Osteoblast (primary cell): ENCODE measurements around the gene RTP1. TPM values are rescaled to one million over a fixed set of nuclear protein-coding genes. Genes with fewer than 3 reads are reported as not detected.

ENCODE experiments used
- DNase-seq: peaks from one replicate; pipeline ENCODE4 v3.0.0; 2011; ENCODE audit warnings: low spot score, mixed read lengths; ENCODE audit not compliant: insufficient read length; ENCODE audit errors: missing footprints
- H2AFZ ChIP-seq: 2 replicates; pipeline ENCODE4 v1.6.0; 2011; ENCODE audit warnings: mild to moderate bottlenecking, low read length
- H3K27ac ChIP-seq: 2 replicates; pipeline ENCODE4 v1.5.1; 2011; ENCODE audit warnings: mild to moderate bottlenecking, low read depth, low read length, moderate library complexity
- H3K27me3 ChIP-seq: 2 replicates; pipeline ENCODE4 v1.6.0; 2012; ENCODE audit warnings: mild to moderate bottlenecking, control low read depth, inconsistent platforms, low read length, moderate library complexity; ENCODE audit not compliant: insufficient read depth
- H3K36me3 ChIP-seq: 2 replicates; pipeline ENCODE4 v1.5.1; 2011; ENCODE audit warnings: mild to moderate bottlenecking, low read length, control low read depth, moderate library complexity; ENCODE audit not compliant: insufficient read depth
- H3K4me1 ChIP-seq: 2 replicates; pipeline ENCODE4 v1.5.1; 2011; ENCODE audit warnings: mild to moderate bottlenecking, low read length, control low read depth, moderate library complexity; ENCODE audit not compliant: insufficient read depth
- H3K4me2 ChIP-seq: 2 replicates; pipeline ENCODE4 v1.6.0; 2011; ENCODE audit warnings: mild to moderate bottlenecking, low read length; ENCODE audit not compliant: insufficient read depth
- H3K4me3 ChIP-seq: fragments of 200-600 bp; sonication (generic); 3 replicates; pipeline ENCODE4 v1.5.1; 2012; ENCODE audit warnings: mild to moderate bottlenecking, low read length, inconsistent platforms; ENCODE audit not compliant: insufficient read depth
- H3K79me2 ChIP-seq: 2 replicates; pipeline ENCODE4 v1.6.0; 2012; ENCODE audit warnings: mild to moderate bottlenecking, low read length, control low read depth, inconsistent platforms; ENCODE audit not compliant: insufficient read depth
- H3K9me3 ChIP-seq: 2 replicates; pipeline ENCODE4 v1.5.1; 2011; ENCODE audit warnings: low read depth, low read length, control low read depth
- H4K20me1 ChIP-seq: 2 replicates; pipeline ENCODE4 v1.6.0; 2012; ENCODE audit warnings: mild to moderate bottlenecking, low read length, control low read depth; ENCODE audit not compliant: insufficient read depth
- total RNA-seq: library from RNA; depleted of rRNA; stranded (reverse); fragments of >200 nt; gene quantifications from 2 replicates; pipeline ENCODE4 v1.2.3, GENCODE V29; 2012
- TF ChIP-seq, protein P1 (sequence below): IDR thresholded peaks from 2 replicates; pipeline ENCODE4 v1.5.1; 2011; ENCODE audit warnings: mild to moderate bottlenecking, low read depth, low read length, moderate library complexity; ENCODE audit errors: extremely low read depth

The RTP1 gene
- total RNA-seq, 1 donor, result not detected

GRCh38 chr3:187186801-187187421, 10.4 kb upstream of the RTP1 start:
- H4K20me1 ChIP-seq, result no peaks in the 10 kb centered on the region
- H3K36me3 ChIP-seq, result no peaks in the 10 kb centered on the region
- H3K9me3 ChIP-seq, result no peaks in the 10 kb centered on the region
- peak overlapping the region; percentile 22 for H3K4me3 ChIP-seq
- H3K4me2 ChIP-seq, result peak overlapping the region; percentile 37
- peak; percentile 96 for DNase-seq
- H3K27me3 ChIP-seq, result no peaks in the 10 kb centered on the region
- no peak overlapping the region for H2AFZ ChIP-seq
- H3K79me2 ChIP-seq, result no peaks in the 10 kb centered on the region
- TF ChIP-seq, protein P1, sequence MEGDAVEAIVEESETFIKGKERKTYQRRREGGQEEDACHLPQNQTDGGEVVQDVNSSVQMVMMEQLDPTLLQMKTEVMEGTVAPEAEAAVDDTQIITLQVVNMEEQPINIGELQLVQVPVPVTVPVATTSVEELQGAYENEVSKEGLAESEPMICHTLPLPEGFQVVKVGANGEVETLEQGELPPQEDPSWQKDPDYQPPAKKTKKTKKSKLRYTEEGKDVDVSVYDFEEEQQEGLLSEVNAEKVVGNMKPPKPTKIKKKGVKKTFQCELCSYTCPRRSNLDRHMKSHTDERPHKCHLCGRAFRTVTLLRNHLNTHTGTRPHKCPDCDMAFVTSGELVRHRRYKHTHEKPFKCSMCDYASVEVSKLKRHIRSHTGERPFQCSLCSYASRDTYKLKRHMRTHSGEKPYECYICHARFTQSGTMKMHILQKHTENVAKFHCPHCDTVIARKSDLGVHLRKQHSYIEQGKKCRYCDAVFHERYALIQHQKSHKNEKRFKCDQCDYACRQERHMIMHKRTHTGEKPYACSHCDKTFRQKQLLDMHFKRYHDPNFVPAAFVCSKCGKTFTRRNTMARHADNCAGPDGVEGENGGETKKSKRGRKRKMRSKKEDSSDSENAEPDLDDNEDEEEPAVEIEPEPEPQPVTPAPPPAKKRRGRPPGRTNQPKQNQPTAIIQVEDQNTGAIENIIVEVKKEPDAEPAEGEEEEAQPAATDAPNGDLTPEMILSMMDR, result no peak
- peaks cover 23% of the 10 kb centered on the region for H3K4me1 ChIP-seq
- peak overlapping the region; percentile 44 for H3K27ac ChIP-seq

DNA sequence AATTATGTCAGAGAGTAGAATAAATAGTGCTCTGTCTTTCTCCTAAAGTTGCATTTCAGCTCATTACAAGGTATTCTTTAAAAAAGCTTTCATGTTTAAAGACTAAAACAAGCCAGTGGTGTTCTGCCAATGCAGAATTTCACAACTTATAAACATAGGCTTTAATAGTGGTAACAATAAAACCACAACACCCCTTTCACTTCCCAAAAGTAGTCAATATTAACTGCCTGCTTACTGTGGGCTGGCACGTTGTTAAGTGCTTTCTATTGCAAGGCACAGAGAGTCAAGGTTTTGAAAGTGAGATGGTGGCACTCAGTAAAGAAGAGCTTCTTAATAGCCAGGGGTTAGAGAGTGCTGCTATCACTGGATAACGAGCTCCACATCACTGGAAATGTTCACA, 8.4 kb upstream of the RTP1 start:
- TF ChIP-seq, protein P1, result no peak
- Histone ChIP-seq H3K27me3 (no peaks in the 10 kb centered on the region), H3K27ac (no peak overlapping the region), H3K4me2 (no peak overlapping the region), H3K4me3 (no peak overlapping the region), H3K4me1 (peaks cover 17% of the 10 kb centered on the region), H4K20me1 (no peaks in the 10 kb centered on the region), H2AFZ (no peak overlapping the region), H3K36me3 (no peaks in the 10 kb centered on the region), H3K9me3 (no peaks in the 10 kb centered on the region), H3K79me2 (no peaks in the 10 kb centered on the region)
- no peak for DNase-seq

DNA sequence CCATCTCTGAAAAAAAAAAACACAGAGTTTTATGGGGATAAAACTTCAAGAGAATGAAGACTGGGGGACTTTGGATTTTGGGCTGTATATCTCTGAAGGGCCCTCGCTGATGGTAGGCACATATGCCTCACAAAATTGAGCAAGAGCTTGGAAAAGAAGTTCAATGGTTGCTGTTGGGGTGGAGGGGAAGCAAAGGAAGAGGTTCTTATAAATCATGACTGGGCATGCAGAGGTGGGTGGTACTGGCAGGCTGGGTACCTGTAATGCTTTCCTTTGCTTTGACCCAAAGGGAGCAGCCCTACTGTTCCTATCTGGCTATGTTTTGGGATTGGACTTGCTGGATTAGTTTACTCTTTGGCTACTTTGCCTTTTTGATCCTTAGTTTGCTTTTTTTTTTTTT, 6.0 kb upstream of the RTP1 start:
- H3K4me2 ChIP-seq, result no peak overlapping the region
- no peaks in the 10 kb centered on the region for H3K79me2 ChIP-seq
- no peaks in the 10 kb centered on the region for H3K9me3 ChIP-seq
- TF ChIP-seq, protein P1, result no peak
- no peak for DNase-seq
- H3K4me1 ChIP-seq, result peaks cover 22% of the 10 kb centered on the region
- no peaks in the 10 kb centered on the region for H4K20me1 ChIP-seq
- H3K27ac ChIP-seq, result no peak overlapping the region
- H3K4me3 ChIP-seq, result no peak overlapping the region
- H3K27me3 ChIP-seq, result peaks cover 3% of the 10 kb centered on the region
- H3K36me3 ChIP-seq, result no peaks in the 10 kb centered on the region
- no peak overlapping the region for H2AFZ ChIP-seq

GRCh38 chr3:187193181-187193580, 4.1 kb upstream of the RTP1 start:
- Histone ChIP-seq H3K4me2 (no peak overlapping the region), H3K27ac (no peak overlapping the region), H3K27me3 (peaks cover 3% of the 10 kb centered on the region), H3K4me3 (no peak overlapping the region), H2AFZ (no peak overlapping the region), H4K20me1 (no peaks in the 10 kb centered on the region), H3K9me3 (no peaks in the 10 kb centered on the region), H3K36me3 (no peaks in the 10 kb centered on the region), H3K4me1 (peaks cover 9% of the 10 kb centered on the region), H3K79me2 (no peaks in the 10 kb centered on the region)
- TF ChIP-seq, protein P1, result no peak
- no peak for DNase-seq
